GM12878 (cell line): Measurements from ENCODE around the gene ASIC3. TPM values are rescaled to one million over a fixed set of nuclear protein-coding genes. Genes with fewer than 3 reads are reported as not detected.

Experiments used
- ATAC-seq: fragments of 200-7000 bp; cut with Tn5 transposase; 3 replicates; pipeline ENCODE4 v1.9.1; 2020; ENCODE audit warnings: mild to moderate bottlenecking, moderate library complexity
- BruUV-seq: library from RNA; stranded (reverse); fragments of 400-500 nt; replicated peaks from 2 replicates; lab custom pipeline; 2021; lab: Mats Ljungman, UMichigan
- CTCF ChIA-PET: fragments of 300-600 bp; sonication (Branson Sonifier 250); formaldehyde crosslinking; extraction: SDS; loops from one replicate; lab custom pipeline; 2021; ENCODE audit warnings: inconsistent platforms; lab: Yijun Ruan, JAX
- POLR2A ChIA-PET: fragments of 350-600 bp; formaldehyde crosslinking; extraction: SDS; loops from one replicate; lab custom pipeline; 2021; ENCODE audit warnings: inconsistent platforms; lab: Charles Lee
- RAD21 ChIA-PET: fragments of 300-600 bp; sonication (Branson Sonifier 250); formaldehyde crosslinking; loops from one replicate; lab custom pipeline; 2023; ENCODE audit warnings: antibody characterized with exemption; ENCODE audit not compliant: unreplicated experiment; lab: Charles Lee
- SMC1A ChIA-PET: fragments of 300-600 bp; sonication (Branson Sonifier 250); formaldehyde crosslinking; loops from one replicate; lab custom pipeline; 2023; ENCODE audit not compliant: unreplicated experiment, uncharacterized antibody; lab: Charles Lee
- DNase-seq: peaks from one replicate; pipeline ENCODE4 v3.0.0-alpha.2; 2011; ENCODE audit warnings: low read depth, low spot score
- FAIRE-seq: peaks from 3 replicates; lab custom pipeline; 2011; peaks lifted over from hg19 to GRCh38; lab: Jason Lieb, UNC
- H2AFZ ChIP-seq: 2 replicates; pipeline ENCODE4 v1.6.0; 2011; ENCODE audit warnings: low read depth, low read length, control low read depth; ENCODE audit not compliant: control insufficient read depth
- H3K27ac ChIP-seq: 2 replicates; pipeline ENCODE4 v1.5.1; 2011; ENCODE audit warnings: control low read depth; ENCODE audit not compliant: control insufficient read depth, insufficient read depth
- H3K27me3 ChIP-seq, 2 experiments: replicated peaks in 1 of 2; 2 replicates each; pipeline versions ENCODE4 v1.6.0 to v1.6.1; 2011; ENCODE audit warnings: low read length in 1 of 2; ENCODE audit not compliant: control insufficient read depth in 2 of 2, insufficient read depth in 2 of 2
- H3K36me3 ChIP-seq, 2 experiments: 2 replicates each; pipeline ENCODE4 v1.5.1; 2011; ENCODE audit warnings: low read length in 1 of 2; ENCODE audit not compliant: control insufficient read depth in 2 of 2, insufficient read depth in 2 of 2
- H3K4me1 ChIP-seq: 2 replicates; pipeline ENCODE4 v1.6.1; 2011; ENCODE audit warnings: mild to moderate bottlenecking, low read length, moderate library complexity, mixed read lengths; ENCODE audit not compliant: control insufficient read depth, insufficient read depth
- H3K4me2 ChIP-seq: 2 replicates; pipeline ENCODE4 v1.6.0; 2011; ENCODE audit warnings: control low read depth; ENCODE audit not compliant: control insufficient read depth, insufficient read depth
- H3K4me3 ChIP-seq: fragments of 200-600 bp; sonication (generic); 2 replicates; pipeline ENCODE4 v1.5.1; 2016
- H3K79me2 ChIP-seq: 2 replicates; pipeline ENCODE4 v1.6.0; 2011; ENCODE audit warnings: low read length; ENCODE audit not compliant: control insufficient read depth, insufficient read depth
- H3K9ac ChIP-seq: 2 replicates; pipeline ENCODE4 v1.8.0; 2011; ENCODE audit warnings: low read length, control low read depth, mixed read lengths; ENCODE audit not compliant: control insufficient read depth, insufficient read depth
- H3K9me3 ChIP-seq: replicated peaks from 3 replicates; pipeline ENCODE4 v1.5.1; 2011; ENCODE audit warnings: mild to moderate bottlenecking, low read length; ENCODE audit not compliant: control insufficient read depth, insufficient read depth
- H4K20me1 ChIP-seq: 2 replicates; pipeline ENCODE4 v1.6.0; 2011; ENCODE audit not compliant: control insufficient read depth, insufficient read depth
- BMI1 ChIP-seq: fragments of 450-650 bp; IDR thresholded peaks from 2 replicates; pipeline ENCODE4 v1.6.1; 2016; ENCODE audit warnings: mild to moderate bottlenecking, moderate library complexity, borderline replicate concordance
- CBFB ChIP-seq: IDR thresholded peaks from 2 replicates; pipeline ENCODE4 v1.6.1; 2016; ENCODE audit warnings: antibody characterized with exemption, low read depth
- CHD2 ChIP-seq: IDR thresholded peaks from 2 replicates; pipeline ENCODE4 v1.6.1; 2011; ENCODE audit warnings: low read depth, low read length, improper control_type of control experiment, borderline replicate concordance
- HDAC6 ChIP-seq: fragments of 200-600 bp; sonication (generic); IDR thresholded peaks from one replicate; pipeline ENCODE4 v1.8.0; 2017; ENCODE audit warnings: antibody characterized with exemption; ENCODE audit not compliant: unreplicated experiment
- KAT2A ChIP-seq: conservative IDR thresholded peaks from 2 replicates; pipeline ENCODE4 v1.6.1; 2011; ENCODE audit warnings: low read depth, low read length; ENCODE audit not compliant: control insufficient read depth
- MEF2A ChIP-seq: IDR thresholded peaks from 2 replicates; pipeline ENCODE4 v1.6.1; 2011; ENCODE audit warnings: low read depth, mild to moderate bottlenecking, low read length, moderate library complexity; ENCODE audit not compliant: insufficient read depth
- NBN ChIP-seq: fragments of 450-650 bp; IDR thresholded peaks from 2 replicates; pipeline ENCODE4 v1.6.1; 2016
- TCF3 ChIP-seq: IDR thresholded peaks from 2 replicates; pipeline ENCODE4 v1.6.1; 2012; ENCODE audit warnings: low read depth, mild to moderate bottlenecking, low read length, borderline replicate concordance; ENCODE audit not compliant: insufficient read depth
- TCF7 ChIP-seq: IDR thresholded peaks from 2 replicates; pipeline ENCODE4 v1.6.1; 2014; ENCODE audit warnings: antibody characterized with exemption, borderline replicate concordance
- ZZZ3 ChIP-seq: IDR thresholded peaks from 2 replicates; pipeline ENCODE4 v1.6.1; 2011; ENCODE audit warnings: low read depth; ENCODE audit not compliant: control insufficient read depth, insufficient read length
- WGBS: methylation state at CpG from one replicate; pipeline ENCODE4 v1.1.6; 2016; ENCODE audit warnings: low lambda C conversion rate; ENCODE audit not compliant: insufficient replicate concordance, insufficient coverage; ENCODE audit errors: missing lambda C conversion rate; 5-methylcytosine and 5-hydroxymethylcytosine counted together
- in situ Hi-C: fragments of 300-500 bp; cut with MboI; formaldehyde crosslinking; loops from 9 replicates; pipeline ENCODE4 v1.14.3; 2018; ENCODE audit warnings: mixed read lengths
- intact Hi-C: fragments of 100-400 bp; cut with micrococcal nuclease; formaldehyde crosslinking; loops from one replicate; pipeline ENCODE4 v1.14.2; 2022; ENCODE audit not compliant: unreplicated experiment
- polyA plus RNA-seq, 11 experiments: library from polyadenylated mRNA; depleted of rRNA in 4 of 11; unstranded in 6 of 11; stranded (reverse) in 5 of 11; fragments of >200 nt; fragmentation: Nextera tagmentation in 4 of 11; fragmentation: Illumina TruSeq in 1 of 11; extraction: Ambion mirVana in 4 of 11; extraction: Trizol in 1 of 11; gene quantifications; 1 replicate in 1 of 11; 2 replicates in 10 of 11; pipeline versions ENCODE4 v1.2.1 to v1.2.3, GENCODE V29; 2011 to 2016; ENCODE audit warnings: inconsistent platforms in 2 of 11, missing spikeins in 2 of 11, low read depth in 1 of 11
- total RNA-seq, 4 experiments: library from RNA; depleted of rRNA in 3 of 4; stranded (reverse); fragments of >200 nt in 3 of 4; fragmentation: Illumina TruSeq in 1 of 4; extraction: Trizol in 1 of 4; gene quantifications; 2 replicates each; pipeline versions ENCODE4 v1.2.1 to v1.2.3, GENCODE V29; 2013 to 2021
- TF ChIP-seq, protein P1 (sequence below): fragments of 450-650 bp; IDR thresholded peaks from 2 replicates; pipeline ENCODE4 v1.6.1; 2017; ENCODE audit warnings: borderline replicate concordance

The ASIC3 gene
- total and polyA plus RNA-seq, 10 of the 15 experiments (the other 5 are each of a cell fraction or from before 2014, with no cell fraction given) = 0.07 to 1.0 (median 0.44) TPM; not detected in 4

DNA sequence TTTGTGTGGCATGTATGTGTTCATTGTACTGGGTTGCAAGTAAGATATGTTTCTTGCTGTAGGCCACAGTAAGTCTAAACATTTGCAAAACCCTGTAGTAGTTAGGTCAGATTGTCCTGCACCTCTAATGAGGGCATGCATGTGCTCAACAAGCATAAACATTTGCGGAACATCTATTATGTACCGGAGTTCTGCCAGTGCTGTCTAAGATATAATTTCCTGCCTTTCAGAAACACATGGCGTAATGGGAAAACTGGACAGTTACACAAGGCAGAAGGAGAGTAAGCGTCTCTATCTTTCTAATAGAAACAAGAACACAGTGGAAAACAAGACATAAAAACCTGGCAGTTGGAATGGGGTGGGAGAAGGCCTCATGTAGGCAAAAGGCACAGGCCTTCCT is 17.3 kb upstream of the ASIC3 start:
- no peak overlapping the region for H3K4me3 ChIP-seq
- CTCF ChIA-PET = interaction anchor here (1.5 to 2.9 kb wide), 2 partner anchors 23 to 80 kb away, joined by 5 to 15 read pairs; no protein-coding TSS in a partner anchor
- RAD21 ChIA-PET = no interaction called here
- no peak overlapping the region for H3K4me2 ChIP-seq
- H2AFZ ChIP-seq = no peak overlapping the region
- no peaks in the 10 kb centered on the region for H4K20me1 ChIP-seq
- SMC1A ChIA-PET = no interaction called here
- DNase-seq (no peak), ATAC-seq (no peak), FAIRE-seq (no peak)
- no peaks in the 10 kb centered on the region for H3K9me3 ChIP-seq
- H3K79me2 ChIP-seq = no peaks in the 10 kb centered on the region; the same call in 1 of the 2 replicates
- H3K9ac ChIP-seq = no peak overlapping the region
- POLR2A ChIA-PET = no interaction called here
- no TSS peak for BruUV-seq
- peaks cover 0 to 3% of the 10 kb centered on the region in 2 experiments; a peak in 1 of 4 replicates for H3K36me3 ChIP-seq
- intact Hi-C loops (no loop called here), in situ Hi-C loops (no loop called here)
- WGBS = 95% methylated on average over 4 of the region's 4 CpGs
- no peak overlapping the region for H3K27ac ChIP-seq
- H3K27me3 ChIP-seq = no peaks in the 10 kb centered on the region
- no peak for TF ChIP-seq KAT2A
- TF ChIP-seq CBFB = no peak
- TF ChIP-seq BMI1 = no peak
- TF ChIP-seq, protein P1, sequence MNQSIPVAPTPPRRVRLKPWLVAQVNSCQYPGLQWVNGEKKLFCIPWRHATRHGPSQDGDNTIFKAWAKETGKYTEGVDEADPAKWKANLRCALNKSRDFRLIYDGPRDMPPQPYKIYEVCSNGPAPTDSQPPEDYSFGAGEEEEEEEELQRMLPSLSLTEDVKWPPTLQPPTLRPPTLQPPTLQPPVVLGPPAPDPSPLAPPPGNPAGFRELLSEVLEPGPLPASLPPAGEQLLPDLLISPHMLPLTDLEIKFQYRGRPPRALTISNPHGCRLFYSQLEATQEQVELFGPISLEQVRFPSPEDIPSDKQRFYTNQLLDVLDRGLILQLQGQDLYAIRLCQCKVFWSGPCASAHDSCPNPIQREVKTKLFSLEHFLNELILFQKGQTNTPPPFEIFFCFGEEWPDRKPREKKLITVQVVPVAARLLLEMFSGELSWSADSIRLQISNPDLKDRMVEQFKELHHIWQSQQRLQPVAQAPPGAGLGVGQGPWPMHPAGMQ = no peak
- no peak for TF ChIP-seq TCF3
- no peak for TF ChIP-seq TCF7
- no peak for TF ChIP-seq NBN
- no peak for TF ChIP-seq ZZZ3
- TF ChIP-seq MEF2A = no peak
- no peak for TF ChIP-seq CHD2
- no peak for TF ChIP-seq HDAC6
- H3K4me1 ChIP-seq = peaks cover 4% of the 10 kb centered on the region
